Measurements from ENCODE around the gene ELFN2. TPM values are rescaled to one million over a fixed set of nuclear protein-coding genes. Genes with fewer than 3 reads are reported as not detected.
"Not testable (repeated sequence)": the region's sequence is repeated elsewhere in the genome, so short reads cannot be mapped to it uniquely, and the experiment has no call there.

ELFN2 gene
- total RNA-seq, 1 donor from 2014 or later: 0.53 TPM

- no peaks in the 10 kb centered on the region for H3K36me3 Mint-ChIP-seq
- H3K9me3 Mint-ChIP-seq: no peaks in the 10 kb centered on the region
- H3K4me3 Mint-ChIP-seq: no peak overlapping the region
- DNase-seq (ENCODE audit: extremely low spot score, unreplicated experiment): no peak
- no peak for TF ChIP-seq CTCF (conservative IDR thresholded peaks at IDR 0.05)
- peaks cover 9% of the 10 kb centered on the region for H3K4me1 Mint-ChIP-seq (ENCODE audit: unreplicated experiment)
- no peak overlapping the region for H3K27ac Mint-ChIP-seq
- peaks cover 91% of the 10 kb centered on the region for H3K27me3 Mint-ChIP-seq
Observed at GRCh38 chr22:37331034-37331428, 96.2 kb downstream of the ELFN2 start.

GRCh38 chr22:37330200-37331033 is 96.9 kb downstream of the ELFN2 start:
- Mint-ChIP-seq H3K4me1 (ENCODE audit: unreplicated experiment) (peaks cover 9% of the 10 kb centered on the region), H3K27me3 (peaks cover 86% of the 10 kb centered on the region), H3K36me3 (no peaks in the 10 kb centered on the region), H3K27ac (peak overlapping the region; percentile 42), H3K4me3 (no peak overlapping the region), H3K9me3 (no peaks in the 10 kb centered on the region)
- DNase-seq (ENCODE audit: extremely low spot score, unreplicated experiment): no peak
- TF ChIP-seq CTCF (conservative IDR thresholded peaks at IDR 0.05): peak; percentile 42

DNA sequence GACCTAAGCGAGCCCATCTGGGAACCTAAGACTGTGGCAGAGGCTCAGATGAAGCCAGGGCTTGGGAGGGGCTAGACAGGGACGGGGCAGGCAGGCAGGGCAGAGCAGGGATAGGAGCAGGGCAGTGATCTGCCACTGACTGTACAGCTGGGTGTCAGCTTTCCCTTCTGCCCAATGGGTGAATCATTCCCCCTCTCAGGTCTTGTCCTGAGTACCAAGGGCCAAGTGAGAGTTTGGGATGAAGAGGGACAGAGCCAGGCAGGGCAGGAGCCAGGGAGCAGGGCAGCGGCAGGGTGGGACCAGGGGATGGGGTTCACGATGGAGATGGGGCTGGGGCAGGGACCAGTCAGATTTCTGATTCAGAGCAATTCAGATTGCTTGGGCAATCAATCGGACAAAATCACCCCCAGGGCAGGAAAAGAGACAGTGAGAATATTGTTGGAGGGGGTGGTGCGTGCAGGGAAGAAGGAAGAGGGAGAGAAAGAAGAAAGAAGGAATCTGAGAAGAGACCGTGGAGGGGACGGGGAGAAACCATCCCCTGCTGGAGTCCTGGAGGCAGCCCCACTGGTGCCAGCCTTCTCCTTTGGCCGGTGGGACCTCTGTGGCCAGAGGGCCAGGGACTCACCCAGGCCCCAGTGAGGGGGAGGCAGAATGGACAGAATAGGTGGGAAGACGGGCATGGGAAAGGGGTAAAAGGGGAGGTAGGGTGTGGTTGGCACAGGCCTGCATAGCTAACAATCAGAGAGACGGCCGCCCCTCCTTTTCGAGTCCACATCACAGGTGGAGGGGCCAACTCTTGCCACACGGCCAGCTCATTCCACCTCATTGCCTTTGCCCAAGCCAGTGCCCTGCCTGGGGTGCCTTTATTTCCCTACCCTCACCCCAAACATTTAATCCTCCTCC is 97.8 kb downstream of the ELFN2 start:
- peaks cover 82% of the 10 kb centered on the region for H3K27me3 Mint-ChIP-seq
- H3K27ac Mint-ChIP-seq: peak overlapping the region; percentile 42
- no peaks in the 10 kb centered on the region for H3K9me3 Mint-ChIP-seq
- H3K36me3 Mint-ChIP-seq: no peaks in the 10 kb centered on the region
- DNase-seq (ENCODE audit: extremely low spot score, unreplicated experiment): no peak
- H3K4me3 Mint-ChIP-seq: no peak overlapping the region
- H3K4me1 Mint-ChIP-seq (ENCODE audit: unreplicated experiment): peaks cover 9% of the 10 kb centered on the region
- no peak for TF ChIP-seq CTCF (conservative IDR thresholded peaks at IDR 0.05)

- H3K27me3 Mint-ChIP-seq: peaks cover 83% of the 10 kb centered on the region
- H3K27ac Mint-ChIP-seq; H3K36me3 Mint-ChIP-seq; H3K4me1 Mint-ChIP-seq (ENCODE audit: unreplicated experiment); H3K4me3 Mint-ChIP-seq; DNase-seq (ENCODE audit: extremely low spot score, unreplicated experiment); H3K9me3 Mint-ChIP-seq: not testable (repeated sequence)
Observed at GRCh38 chr22:37328538-37329237, 98.6 kb downstream of the ELFN2 start.

DNA sequence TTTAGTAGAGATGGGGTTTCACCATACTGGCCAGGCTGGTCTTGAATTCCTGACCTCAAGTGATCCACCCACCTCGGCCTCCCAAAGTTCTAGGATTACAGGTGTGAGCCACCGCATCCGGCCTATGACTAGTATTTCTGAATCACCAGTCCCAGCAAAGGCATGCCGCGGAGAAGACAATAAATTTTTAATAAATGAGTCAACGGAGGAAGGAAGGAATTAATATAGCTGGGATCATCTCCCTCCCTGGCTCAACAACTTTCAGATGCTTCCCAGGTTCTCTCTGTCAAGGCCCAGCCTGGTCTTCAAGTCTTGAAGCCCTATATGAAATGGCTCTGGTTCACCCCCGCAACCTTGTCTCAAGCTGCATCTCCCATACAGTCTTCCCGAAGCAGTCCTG is 99.3 kb downstream of the ELFN2 start:
- peaks cover 9% of the 10 kb centered on the region for H3K4me1 Mint-ChIP-seq (ENCODE audit: unreplicated experiment)
- no peaks in the 10 kb centered on the region for H3K9me3 Mint-ChIP-seq
- no peaks in the 10 kb centered on the region for H3K36me3 Mint-ChIP-seq
- no peak for TF ChIP-seq CTCF (conservative IDR thresholded peaks at IDR 0.05)
- H3K4me3 Mint-ChIP-seq: no peak overlapping the region
- H3K27ac Mint-ChIP-seq: no peak overlapping the region
- H3K27me3 Mint-ChIP-seq: peaks cover 84% of the 10 kb centered on the region
- no peak for DNase-seq (ENCODE audit: extremely low spot score, unreplicated experiment)

Data from type B pancreatic cell (in vitro differentiated cells).